ENCODE measurements around the gene WDR33. TPM values are rescaled to one million over a fixed set of nuclear protein-coding genes. Genes with fewer than 3 reads are reported as not detected.

Gene WDR33
- total and polyA plus RNA-seq, 2 donors (not counting 3 experiments of a cell fraction or from before 2014, with no cell fraction given), result 16.4 to 52.5 TPM

DNA sequence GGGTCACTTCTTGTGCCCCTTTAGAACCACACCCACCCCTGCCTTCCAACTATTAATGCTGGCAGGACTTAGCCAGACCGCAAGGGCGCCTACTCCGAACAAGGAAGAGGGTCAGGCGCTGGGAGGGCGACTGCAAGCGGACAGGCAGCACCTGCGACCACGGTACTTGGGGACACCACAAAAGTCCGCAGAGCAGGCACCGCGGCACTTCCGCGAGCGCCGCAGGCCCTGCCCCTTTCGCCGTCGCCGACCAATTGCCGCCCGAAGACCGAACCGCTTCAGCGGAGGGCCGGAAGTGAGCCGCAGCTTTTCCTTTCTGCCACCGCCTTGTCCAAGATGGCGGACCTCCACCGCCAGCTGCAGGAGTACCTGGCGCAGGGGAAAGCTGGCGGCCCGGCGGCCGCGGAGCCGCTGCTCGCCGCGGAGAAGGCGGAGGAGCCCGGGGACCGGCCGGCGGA is 109.7 kb downstream of the WDR33 start, which contains the start of gene SFT2D3:
SFT2D3 (plus strand) TSS at position 305 of the 458 bp plus-strand sequence; CDS start at position 337, 32 bp downstream.
- TF ChIP-seq, protein P1, sequence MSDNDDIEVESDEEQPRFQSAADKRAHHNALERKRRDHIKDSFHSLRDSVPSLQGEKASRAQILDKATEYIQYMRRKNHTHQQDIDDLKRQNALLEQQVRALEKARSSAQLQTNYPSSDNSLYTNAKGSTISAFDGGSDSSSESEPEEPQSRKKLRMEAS (IDR thresholded peaks at IDR 0.05; ENCODE audit: insufficient read depth, insufficient read length), result no peak
- TF ChIP-seq POLR2A (IDR thresholded peaks at IDR 0.05; ENCODE audit: low read depth, low read length) (peak; percentile 99), POLR2AphosphoS5 (IDR thresholded peaks at IDR 0.05; ENCODE audit: insufficient read depth, low read depth, low read length) (peak; percentile 95), GATA2 (IDR thresholded peaks at IDR 0.05; ENCODE audit: insufficient read depth, insufficient read length, low read depth, low read length) (no peak), EZH2 (IDR thresholded peaks at IDR 0.05; ENCODE audit: borderline replicate concordance, low read depth, low read length, severe bottlenecking) (no peak), FOS (IDR thresholded peaks at IDR 0.05; ENCODE audit: borderline replicate concordance, insufficient read depth, low read length) (no peak), JUN (IDR thresholded peaks at IDR 0.05; ENCODE audit: borderline replicate concordance, insufficient read depth, insufficient read length, low read depth) (no peak), MYC (IDR thresholded peaks at IDR 0.05; ENCODE audit: low read depth, low read length) (no peak)
- TF ChIP-seq, protein P2, sequence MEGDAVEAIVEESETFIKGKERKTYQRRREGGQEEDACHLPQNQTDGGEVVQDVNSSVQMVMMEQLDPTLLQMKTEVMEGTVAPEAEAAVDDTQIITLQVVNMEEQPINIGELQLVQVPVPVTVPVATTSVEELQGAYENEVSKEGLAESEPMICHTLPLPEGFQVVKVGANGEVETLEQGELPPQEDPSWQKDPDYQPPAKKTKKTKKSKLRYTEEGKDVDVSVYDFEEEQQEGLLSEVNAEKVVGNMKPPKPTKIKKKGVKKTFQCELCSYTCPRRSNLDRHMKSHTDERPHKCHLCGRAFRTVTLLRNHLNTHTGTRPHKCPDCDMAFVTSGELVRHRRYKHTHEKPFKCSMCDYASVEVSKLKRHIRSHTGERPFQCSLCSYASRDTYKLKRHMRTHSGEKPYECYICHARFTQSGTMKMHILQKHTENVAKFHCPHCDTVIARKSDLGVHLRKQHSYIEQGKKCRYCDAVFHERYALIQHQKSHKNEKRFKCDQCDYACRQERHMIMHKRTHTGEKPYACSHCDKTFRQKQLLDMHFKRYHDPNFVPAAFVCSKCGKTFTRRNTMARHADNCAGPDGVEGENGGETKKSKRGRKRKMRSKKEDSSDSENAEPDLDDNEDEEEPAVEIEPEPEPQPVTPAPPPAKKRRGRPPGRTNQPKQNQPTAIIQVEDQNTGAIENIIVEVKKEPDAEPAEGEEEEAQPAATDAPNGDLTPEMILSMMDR (IDR thresholded peaks at IDR 0.05; ENCODE audit: extremely low read depth in 1 of 2, insufficient read depth in 1 of 2, low read depth in 1 of 2, low read length in 2 of 2), result no peak
- peak within 1 kb of the TSS; percentile 85 for H3K27ac ChIP-seq (ENCODE audit: insufficient read depth, low read depth, low read length)
- FAIRE-seq, result peak; percentile 96
- POLR2A ChIA-PET, result interaction anchor here (0.6 kb wide), 1 partner anchor 26 kb away, joined by 3 read pairs; the partner anchor contains the start of gene LIMS2
- H3K36me3 ChIP-seq (ENCODE audit: control insufficient read depth in 2 of 2, extremely low read depth in 1 of 2, insufficient read depth in 2 of 2, low read length in 2 of 2), result peaks cover 0 to 2% of the 10 kb centered on the region in 2 experiments
- H3K9me3 ChIP-seq (replicated peaks; ENCODE audit: control insufficient read depth, insufficient read depth, low read length), result no peaks in the 10 kb centered on the region
- peaks cover 11% of the 10 kb centered on the region for H3K79me2 ChIP-seq (ENCODE audit: control insufficient read depth, insufficient read depth, low read length)
- dilution Hi-C loops (cut with MboI; ENCODE audit: extremely low pct_ligation_motif_present, low sequenced_read_pairs) (no loop called here), intact Hi-C loops (cut with micrococcal nuclease) (loop anchor here (1.0 to 5.0 kb wide), 5 partner anchors 26 to 194 kb away; partner anchors contain the start of genes IWS1 and LIMS2)
- no TSS peak for BruUV-seq (replicated peaks)
- no peaks in the 10 kb centered on the region for H4K20me1 ChIP-seq (replicated peaks; ENCODE audit: control insufficient read depth, extremely low read depth, insufficient read depth, low read length)
- peak within 1 kb of the TSS; percentile 87 for H3K9ac ChIP-seq (replicated peaks; ENCODE audit: extremely low read depth, insufficient read depth, low read length)
- H3K4me3 ChIP-seq (replicated peaks in 1 of 3; ENCODE audit: insufficient read depth in 1 of 3, low read depth in 1 of 3, low read length in 3 of 3), result peak within 1 kb of the TSS; percentile 40 to 79 (median 45)
- peak within 1 kb of the TSS; percentile 97 for H2AFZ ChIP-seq (ENCODE audit: low read depth, low read length)
- CTCF ChIA-PET, result interaction anchor here (1.4 to 3.9 kb wide), 2 partner anchors 26 to 110 kb away, joined by 7 to 44 read pairs; partner anchors contain the start of gene LIMS2
- H3K4me1 ChIP-seq (ENCODE audit: control insufficient read depth, extremely low read depth, insufficient read depth, low read length), result peaks cover 17% of the 10 kb centered on the region
- H3K27me3 ChIP-seq (ENCODE audit: control insufficient read depth in 2 of 2, insufficient read depth in 2 of 2, low read length in 2 of 2), result no peaks in the 10 kb centered on the region
- peak; percentile 91 for DNase-seq (ENCODE audit: low read depth, low spot score)
- peak within 1 kb of the TSS; percentile 86 for H3K4me2 ChIP-seq (ENCODE audit: insufficient read depth, low read length)
- no peaks in the 10 kb centered on the region for H3K9me1 ChIP-seq (replicated peaks; ENCODE audit: control insufficient read depth, extremely low read depth, insufficient read depth, low read length)

All from endothelial cell of umbilical vein (primary cell).